Testis (tissue), 3 donors: ENCODE data around the gene OTOA. TPM values are rescaled to one million over a fixed set of nuclear protein-coding genes. Genes with fewer than 3 reads are reported as not detected.

Experiments used
- DNase-seq: peaks from one replicate; pipeline ENCODE4 v3.0.0-alpha.2; 2019
- H3K27ac ChIP-seq, 2 donors: fragments of 200-600 bp; sonication (generic); one replicate each; pipeline ENCODE4 v1.5.1; 2019
- H3K27me3 ChIP-seq: fragments of 200-600 bp; sonication (generic); one replicate; pipeline ENCODE4 v1.5.1; 2019
- H3K36me3 ChIP-seq: fragments of 200-600 bp; sonication (generic); one replicate; pipeline ENCODE4 v1.5.1; 2017; ENCODE audit warnings: low read depth; ENCODE audit errors: missing control alignments
- H3K4me1 ChIP-seq: fragments of 200-600 bp; sonication (generic); one replicate; pipeline ENCODE4 v1.5.1; 2019
- H3K4me3 ChIP-seq, 2 donors: fragments of 200-600 bp; sonication (generic); one replicate each; pipeline ENCODE4 v1.5.1; 2017 to 2019
- H3K9me3 ChIP-seq: fragments of 200-600 bp; sonication (generic); one replicate; pipeline ENCODE4 v1.5.1; 2017
- CTCF ChIP-seq, 3 experiments: fragments of 450-650 bp in 2 of 3; fragments of 200-600 bp in 1 of 3; sonication (generic) in 1 of 3; IDR thresholded peaks; one replicate each; pipeline ENCODE4 v1.5.1; 2016 to 2019; ENCODE audit warnings: antibody characterized with exemption in 3 of 3, mild to moderate bottlenecking in 2 of 3, moderate library complexity in 1 of 3
- POLR2A ChIP-seq: fragments of 450-650 bp; IDR thresholded peaks from one replicate; pipeline ENCODE4 v1.6.1; 2017; ENCODE audit warnings: antibody characterized with exemption, mild to moderate bottlenecking, moderate library complexity
- WGBS, 2 donors: methylation state at CpG; one replicate each; pipeline ENCODE4 v1.1.5; 2018; 5-methylcytosine and 5-hydroxymethylcytosine counted together
- intact Hi-C: fragments of 100-400 bp; cut with DNase I; formaldehyde crosslinking; loops from one replicate; pipeline ENCODE4 v1.15.1; 2023; ENCODE audit warnings: low total_unique reads
- polyA plus RNA-seq: library from polyadenylated mRNA; stranded (reverse); fragments of 350-450 nt; fragmentation: Illumina TruSeq; extraction: RNeasy Lipid Tissue Mini Kit (QIAGEN cat#74804); gene quantifications from one replicate; pipeline ENCODE4 v1.2.3, GENCODE V29; 2014; ENCODE audit warnings: low read depth, low replicate concordance; ENCODE audit not compliant: insufficient read depth
- total RNA-seq, 2 donors: library from RNA; depleted of rRNA; stranded (reverse); fragments of >200 nt; gene quantifications; one replicate each; pipeline ENCODE4 v1.2.3, GENCODE V29; 2016

The OTOA gene
- total and polyA plus RNA-seq, 3 donors from 2014 or later = 6.5 to 19.7 (median 11.2) TPM

- no peak for DNase-seq
- Histone ChIP-seq H3K4me1 (peaks cover 8% of the 10 kb centered on the region), H3K4me3 (no peak within 1 kb of the TSS), H3K36me3 (no peaks in the 10 kb centered on the region), H3K27ac (no peak within 1 kb of the TSS), H3K9me3 (no peaks in the 10 kb centered on the region), H3K27me3 (no peaks in the 10 kb centered on the region)
- TF ChIP-seq CTCF (IDR thresholded peaks at IDR 0.05) (no peak), POLR2A (no peak)
- 92 to 93% methylated on average over 6 of the region's 6 CpGs for WGBS, 2 donors
- intact Hi-C loops = no loop called here
Measured at GRCh38 chr16:21652453-21652852, 11.3 kb upstream of the OTOA start, which contains the start of gene IGSF6. TSS of gene IGSF6 (minus strand) at chr16:21652608. CDS start at chr16:21652598, 10 bp downstream.

GRCh38 chr16:21653571-21653970 is 10.2 kb upstream of the OTOA start:
- Histone ChIP-seq H3K4me3 (no peak overlapping the region), H3K27ac (no peak overlapping the region), H3K9me3 (no peaks in the 10 kb centered on the region), H3K4me1 (no peaks in the 10 kb centered on the region), H3K27me3 (no peaks in the 10 kb centered on the region), H3K36me3 (no peaks in the 10 kb centered on the region)
- no peak for TF ChIP-seq POLR2A
- TF ChIP-seq CTCF (IDR thresholded peaks at IDR 0.05) = no peak
- 88 to 93% methylated on average over 4 to 5 of the region's 5 CpGs for WGBS, 2 donors
- no peak for DNase-seq
- intact Hi-C loops = no loop called here

- Histone ChIP-seq H3K9me3 (no peaks in the 10 kb centered on the region), H3K4me1 (no peaks in the 10 kb centered on the region), H3K27me3 (no peaks in the 10 kb centered on the region), H3K27ac (no peak overlapping the region), H3K36me3 (no peaks in the 10 kb centered on the region), H3K4me3 (no peak overlapping the region)
- TF ChIP-seq POLR2A (no peak), CTCF (IDR thresholded peaks at IDR 0.05) (no peak)
- 83 to 100% methylated on average over 1 of the region's 1 CpG for WGBS, 2 donors
- DNase-seq = no peak
- intact Hi-C loops = no loop called here
Measured at GRCh38 chr16:21654466-21654865, 9.3 kb upstream of the OTOA start.

GRCh38 chr16:21654881-21655280 is 8.9 kb upstream of the OTOA start:
- Histone ChIP-seq H3K9me3 (no peaks in the 10 kb centered on the region), H3K4me3 (no peak overlapping the region), H3K4me1 (no peaks in the 10 kb centered on the region), H3K27ac (no peak overlapping the region), H3K36me3 (no peaks in the 10 kb centered on the region), H3K27me3 (no peaks in the 10 kb centered on the region)
- WGBS, 2 donors = 74 to 81% methylated on average over 2 of the region's 2 CpGs
- TF ChIP-seq POLR2A (no peak), CTCF (IDR thresholded peaks at IDR 0.05) (no peak)
- intact Hi-C loops = no loop called here
- no peak for DNase-seq
